A549 (cell line): ENCODE measurements around the gene TTR.

Source experiments
- BCL3 ChIP-seq: fragments of >200 bp; sonication (Bioruptor Twin); formaldehyde crosslinking; IDR thresholded peaks from 3 replicates; pipeline ENCODE4 v1.6.1; 2016
- CTCF ChIP-seq: fragments of >200 bp; sonication (Bioruptor Twin); formaldehyde crosslinking; IDR thresholded peaks from 3 replicates; pipeline ENCODE4 v1.5.1; 2016
- POLR2A ChIP-seq: IDR thresholded peaks from 2 replicates; pipeline ENCODE4 v1.6.1; 2012; ENCODE audit warnings: mild to moderate bottlenecking, low read length

- TF ChIP-seq CTCF (no peak), POLR2A (no peak), BCL3 (no peak)
These were observed 12.3 kb upstream of the TTR start for GRCh38 chr18:31579375-31579774.
